GM23338 (cell line): ENCODE results near the gene PPP1R3D.

Experiments
- CREB1 ChIP-seq: fragments of 250-450 bp; sonication (Bioruptor Pico); IDR thresholded peaks from 2 replicates; pipeline ENCODE4 v1.5.0; 2020; ENCODE audit warnings: low read depth, mild to moderate bottlenecking, moderate library complexity
- EZH2 ChIP-seq: fragments of 200-600 bp; sonication (generic); IDR thresholded peaks from one replicate; pipeline ENCODE4 v1.8.0; 2017; ENCODE audit warnings: antibody characterized with exemption, mild to moderate bottlenecking, low read depth; ENCODE audit not compliant: unreplicated experiment
- EZH2phosphoT487 ChIP-seq: fragments of 200-600 bp; sonication (generic); IDR thresholded peaks from one replicate; pipeline ENCODE4 v1.8.1; 2018; ENCODE audit warnings: antibody characterized with exemption; ENCODE audit not compliant: unreplicated experiment
- POLR2AphosphoS5 ChIP-seq: IDR thresholded peaks from 2 replicates; pipeline ENCODE4 v1.6.1; 2016; ENCODE audit warnings: antibody characterized with exemption, low read depth
- STAT1 ChIP-seq: IDR thresholded peaks from one replicate; pipeline ENCODE4 v1.6.1; 2016; ENCODE audit warnings: antibody characterized with exemption; ENCODE audit not compliant: unreplicated experiment
- TF ChIP-seq, protein P1 (sequence below), 2 experiments: fragments of 200-600 bp in 1 of 2; sonication (generic) in 1 of 2; conservative IDR thresholded peaks; 2 replicates each; pipeline versions ENCODE4 v1.5.1 to v1.6.1; 2016 to 2017; ENCODE audit warnings: antibody characterized with exemption in 2 of 2, low read depth in 2 of 2, mild to moderate bottlenecking in 2 of 2, moderate library complexity in 1 of 2
- TF ChIP-seq, protein P2 (sequence below): IDR thresholded peaks from one replicate; pipeline ENCODE4 v1.6.1; 2018; ENCODE audit warnings: antibody characterized with exemption; ENCODE audit not compliant: unreplicated experiment

DNA sequence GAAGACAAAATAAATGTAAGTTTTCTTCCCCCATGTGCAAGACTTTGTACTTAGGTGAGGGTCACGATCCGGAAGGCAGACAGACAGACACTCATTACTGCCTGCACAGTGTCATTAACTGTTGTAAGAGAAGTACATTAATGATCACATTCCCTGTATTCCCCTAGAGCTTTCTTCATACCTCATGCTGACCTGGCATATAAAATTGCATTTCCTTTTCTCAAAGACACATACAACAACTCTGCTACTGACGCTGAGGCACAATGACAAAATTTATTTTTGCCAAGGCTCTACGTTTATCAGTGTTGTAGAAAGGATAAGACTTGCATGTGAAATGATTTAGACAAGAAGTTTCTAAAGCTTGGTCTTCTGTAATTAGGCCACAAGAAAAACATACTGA, 3.7 kb downstream of the PPP1R3D start:
- TF ChIP-seq, protein P1, sequence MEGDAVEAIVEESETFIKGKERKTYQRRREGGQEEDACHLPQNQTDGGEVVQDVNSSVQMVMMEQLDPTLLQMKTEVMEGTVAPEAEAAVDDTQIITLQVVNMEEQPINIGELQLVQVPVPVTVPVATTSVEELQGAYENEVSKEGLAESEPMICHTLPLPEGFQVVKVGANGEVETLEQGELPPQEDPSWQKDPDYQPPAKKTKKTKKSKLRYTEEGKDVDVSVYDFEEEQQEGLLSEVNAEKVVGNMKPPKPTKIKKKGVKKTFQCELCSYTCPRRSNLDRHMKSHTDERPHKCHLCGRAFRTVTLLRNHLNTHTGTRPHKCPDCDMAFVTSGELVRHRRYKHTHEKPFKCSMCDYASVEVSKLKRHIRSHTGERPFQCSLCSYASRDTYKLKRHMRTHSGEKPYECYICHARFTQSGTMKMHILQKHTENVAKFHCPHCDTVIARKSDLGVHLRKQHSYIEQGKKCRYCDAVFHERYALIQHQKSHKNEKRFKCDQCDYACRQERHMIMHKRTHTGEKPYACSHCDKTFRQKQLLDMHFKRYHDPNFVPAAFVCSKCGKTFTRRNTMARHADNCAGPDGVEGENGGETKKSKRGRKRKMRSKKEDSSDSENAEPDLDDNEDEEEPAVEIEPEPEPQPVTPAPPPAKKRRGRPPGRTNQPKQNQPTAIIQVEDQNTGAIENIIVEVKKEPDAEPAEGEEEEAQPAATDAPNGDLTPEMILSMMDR (conservative IDR thresholded peaks at IDR 0.05; ENCODE audit: low read depth in 2 of 2) = no peak
- TF ChIP-seq, protein P2, sequence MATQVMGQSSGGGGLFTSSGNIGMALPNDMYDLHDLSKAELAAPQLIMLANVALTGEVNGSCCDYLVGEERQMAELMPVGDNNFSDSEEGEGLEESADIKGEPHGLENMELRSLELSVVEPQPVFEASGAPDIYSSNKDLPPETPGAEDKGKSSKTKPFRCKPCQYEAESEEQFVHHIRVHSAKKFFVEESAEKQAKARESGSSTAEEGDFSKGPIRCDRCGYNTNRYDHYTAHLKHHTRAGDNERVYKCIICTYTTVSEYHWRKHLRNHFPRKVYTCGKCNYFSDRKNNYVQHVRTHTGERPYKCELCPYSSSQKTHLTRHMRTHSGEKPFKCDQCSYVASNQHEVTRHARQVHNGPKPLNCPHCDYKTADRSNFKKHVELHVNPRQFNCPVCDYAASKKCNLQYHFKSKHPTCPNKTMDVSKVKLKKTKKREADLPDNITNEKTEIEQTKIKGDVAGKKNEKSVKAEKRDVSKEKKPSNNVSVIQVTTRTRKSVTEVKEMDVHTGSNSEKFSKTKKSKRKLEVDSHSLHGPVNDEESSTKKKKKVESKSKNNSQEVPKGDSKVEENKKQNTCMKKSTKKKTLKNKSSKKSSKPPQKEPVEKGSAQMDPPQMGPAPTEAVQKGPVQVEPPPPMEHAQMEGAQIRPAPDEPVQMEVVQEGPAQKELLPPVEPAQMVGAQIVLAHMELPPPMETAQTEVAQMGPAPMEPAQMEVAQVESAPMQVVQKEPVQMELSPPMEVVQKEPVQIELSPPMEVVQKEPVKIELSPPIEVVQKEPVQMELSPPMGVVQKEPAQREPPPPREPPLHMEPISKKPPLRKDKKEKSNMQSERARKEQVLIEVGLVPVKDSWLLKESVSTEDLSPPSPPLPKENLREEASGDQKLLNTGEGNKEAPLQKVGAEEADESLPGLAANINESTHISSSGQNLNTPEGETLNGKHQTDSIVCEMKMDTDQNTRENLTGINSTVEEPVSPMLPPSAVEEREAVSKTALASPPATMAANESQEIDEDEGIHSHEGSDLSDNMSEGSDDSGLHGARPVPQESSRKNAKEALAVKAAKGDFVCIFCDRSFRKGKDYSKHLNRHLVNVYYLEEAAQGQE = no peak
- TF ChIP-seq EZH2phosphoT487 = no peak
- TF ChIP-seq EZH2 = no peak
- TF ChIP-seq POLR2AphosphoS5 = no peak
- TF ChIP-seq STAT1 = no peak
- no peak for TF ChIP-seq CREB1 (CRISPR knock-in tag)
